ENCODE measurements around the gene PIK3R6.

PIK3R6 gene

DNA sequence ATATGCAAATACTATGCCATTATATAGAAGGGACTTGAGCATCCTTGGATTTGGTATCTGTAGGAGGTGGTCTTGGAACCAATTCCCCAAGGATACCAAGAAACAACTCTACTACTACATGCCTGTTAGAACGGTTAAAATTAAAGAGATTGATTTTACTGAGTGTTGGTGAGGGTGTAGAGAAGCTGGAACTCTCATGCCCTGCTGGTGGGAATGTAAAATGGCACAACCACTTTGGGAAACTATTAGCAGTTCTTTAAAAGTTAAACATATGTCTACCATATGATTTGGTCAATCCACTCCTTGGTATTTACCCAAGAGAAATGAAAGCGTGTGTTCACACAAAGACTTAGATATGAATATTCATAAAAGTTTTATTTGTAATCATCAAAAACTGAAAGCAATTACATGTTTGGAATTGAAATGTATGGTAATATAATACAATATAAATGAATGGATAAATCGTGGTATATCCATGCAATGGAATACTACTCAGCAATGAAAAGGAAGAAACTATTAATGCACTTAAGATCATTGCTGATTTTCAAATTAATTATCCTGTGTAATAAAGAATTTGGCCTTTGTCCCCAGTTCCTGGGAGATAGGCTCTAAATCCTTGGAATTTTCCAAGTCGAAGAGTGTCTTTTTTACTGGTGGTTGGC, 76.1 kb downstream of the PIK3R6 start:
- no peak for DNase-seq

DNA sequence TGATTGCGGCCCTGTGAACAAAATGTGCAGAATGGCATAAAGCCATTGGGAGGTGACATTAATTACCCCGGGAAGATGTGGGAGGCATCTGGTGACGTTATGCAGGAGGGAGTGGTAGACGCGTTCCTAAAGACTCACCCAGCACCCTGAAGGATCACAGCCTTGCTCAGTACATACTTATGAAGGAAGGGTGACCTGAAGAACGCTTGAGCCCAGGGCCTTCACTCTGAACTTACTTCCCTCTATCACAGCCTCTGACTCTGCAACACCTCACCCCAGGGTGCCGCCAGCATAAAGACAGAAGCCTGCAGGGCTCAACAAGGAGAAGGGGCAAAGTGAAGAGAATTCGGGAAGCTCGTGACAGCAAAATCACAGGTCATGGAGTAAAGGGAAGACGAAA, 77.7 kb downstream of the PIK3R6 start:
- DNase-seq = no peak

DNA sequence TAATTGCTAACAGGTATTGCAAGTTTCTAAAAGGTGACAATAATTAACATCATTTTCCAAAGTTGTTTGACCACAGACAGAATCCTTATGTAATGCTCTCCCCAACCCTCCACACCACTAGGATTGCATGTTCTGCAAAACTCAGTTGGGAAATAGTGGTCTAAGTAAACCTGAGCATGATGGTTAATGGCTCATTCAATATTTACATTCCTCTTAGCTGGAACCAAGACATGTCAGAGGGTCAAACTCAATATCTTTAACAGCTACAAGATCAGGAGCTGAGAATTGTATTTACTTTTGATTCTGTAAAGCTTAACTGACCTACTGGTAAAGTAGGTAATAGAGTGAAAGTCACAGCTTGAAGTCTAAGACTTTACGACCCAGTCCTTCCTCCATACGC, 78.5 kb downstream of the PIK3R6 start:
- DNase-seq = no peak

DNA sequence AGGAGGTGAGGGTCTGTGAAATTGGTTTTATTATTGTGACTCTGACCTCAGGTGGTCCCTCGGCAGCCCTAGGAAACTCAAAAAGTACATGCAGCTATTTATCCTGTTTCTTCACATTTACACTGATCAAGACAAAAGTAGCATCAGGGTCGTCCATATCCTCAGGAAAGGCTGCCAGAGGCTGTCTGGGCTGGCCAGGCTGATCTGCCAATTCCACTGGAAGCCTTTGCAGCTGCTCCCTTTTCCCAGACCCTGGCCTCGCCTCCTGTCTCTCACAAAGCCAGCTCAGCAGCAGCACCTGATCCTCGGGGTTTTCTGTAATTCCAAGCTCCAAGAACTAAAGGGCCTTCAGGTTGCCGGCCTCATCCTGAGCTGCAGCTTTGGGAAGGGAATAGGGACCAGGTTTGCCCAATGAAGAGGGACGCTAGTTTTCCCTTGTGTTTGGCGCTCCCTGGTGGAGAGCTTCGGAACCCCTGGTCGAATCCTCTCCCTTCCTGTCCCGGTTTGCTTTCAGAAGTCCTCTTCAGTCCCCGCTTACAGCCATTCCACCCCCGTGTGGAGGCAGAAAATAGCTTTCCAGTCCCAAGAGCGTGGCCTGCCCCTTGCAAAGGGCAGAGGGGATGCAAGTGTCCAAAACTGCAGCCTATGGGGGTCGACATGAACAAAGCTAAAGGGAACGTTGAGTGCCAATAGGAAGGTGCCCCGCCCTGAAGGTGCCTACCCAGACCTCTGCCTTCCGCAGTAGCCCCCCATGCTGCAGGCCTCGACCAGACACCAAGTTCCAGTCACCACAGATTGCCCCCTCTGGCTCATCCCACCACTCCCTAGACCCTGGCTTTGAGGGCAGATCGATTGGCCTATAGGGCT, 81.7 kb downstream of the PIK3R6 start:
- peak; percentile 23 for DNase-seq

DNA sequence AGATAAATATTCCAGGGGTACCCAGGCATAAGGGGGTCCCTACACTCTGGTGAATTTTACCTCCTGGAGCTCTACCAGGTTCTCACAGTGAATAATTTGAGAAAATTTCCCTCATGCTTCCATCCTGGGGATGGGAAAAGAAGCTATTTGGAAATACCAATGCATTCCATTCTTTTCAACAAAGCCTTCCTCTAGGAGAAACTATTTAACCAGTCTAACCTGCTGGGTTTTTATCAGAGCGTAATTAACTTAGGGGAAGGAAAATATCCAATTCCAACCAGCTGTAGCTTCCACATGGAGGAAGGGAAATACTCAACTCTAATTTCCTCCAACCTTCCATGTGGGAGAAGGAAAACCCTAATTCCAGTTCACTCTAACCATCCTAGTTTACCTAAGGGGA, 85.3 kb downstream of the PIK3R6 start:
- no peak for DNase-seq

DNA sequence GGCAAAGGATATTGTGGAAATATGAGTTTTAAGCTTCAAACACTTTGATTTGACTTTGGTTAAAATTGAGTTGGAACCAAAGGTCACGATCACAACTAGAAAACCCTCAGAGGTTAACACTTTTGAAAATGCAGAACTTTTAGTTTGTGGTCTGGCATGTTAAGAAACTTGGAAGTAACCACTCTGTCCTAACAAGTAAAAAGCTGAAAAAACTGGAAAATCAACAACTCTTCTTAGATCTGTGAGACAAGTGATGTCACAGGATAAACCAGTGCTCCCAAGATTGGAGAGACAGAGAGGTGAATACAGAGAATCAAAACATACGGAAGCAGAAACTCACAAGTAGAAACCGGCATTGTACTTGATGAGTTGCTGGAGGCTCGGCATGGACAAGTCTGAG, 85.7 kb downstream of the PIK3R6 start:
- DNase-seq = no peak

DNA sequence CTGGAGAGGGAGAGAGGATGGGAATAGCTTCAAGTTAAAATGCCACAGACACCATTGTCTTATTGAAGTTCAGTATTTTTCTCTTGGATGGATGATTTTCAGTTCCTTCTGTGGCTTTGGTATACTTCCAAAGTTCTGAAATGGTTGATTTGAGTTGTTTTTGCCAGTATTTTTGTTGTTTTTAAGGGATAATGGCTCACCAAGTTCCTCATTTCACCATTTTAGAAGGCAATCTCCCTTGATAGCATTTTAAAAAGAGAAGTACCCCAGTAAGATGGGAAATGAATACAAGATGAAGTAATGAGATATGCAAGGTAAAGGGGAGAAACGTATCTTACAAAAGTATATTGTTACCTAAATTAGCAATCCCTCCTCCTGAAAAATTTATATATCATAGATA, 90.6 kb downstream of the PIK3R6 start:
- no peak for DNase-seq

DNA sequence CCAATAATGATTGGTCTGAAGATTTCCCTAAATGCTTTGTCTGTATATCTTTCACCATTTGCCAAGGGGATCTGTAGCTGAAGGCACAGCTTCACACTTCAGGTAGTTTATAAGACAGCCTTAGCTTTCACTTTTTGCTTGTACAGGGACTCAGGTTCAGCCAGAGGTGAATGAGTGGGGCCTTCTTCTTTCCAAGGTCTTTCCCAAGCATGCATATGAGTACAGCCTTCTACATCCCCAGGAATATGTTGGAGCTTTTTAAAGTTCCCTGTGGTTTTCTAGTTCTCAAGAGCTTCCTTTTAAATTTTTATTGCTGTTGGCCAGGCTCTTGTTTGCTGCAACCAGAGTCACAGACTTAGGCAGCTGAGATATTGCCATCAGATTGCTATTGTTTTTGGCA, 91.2 kb downstream of the PIK3R6 start:
- no peak for DNase-seq

DNA sequence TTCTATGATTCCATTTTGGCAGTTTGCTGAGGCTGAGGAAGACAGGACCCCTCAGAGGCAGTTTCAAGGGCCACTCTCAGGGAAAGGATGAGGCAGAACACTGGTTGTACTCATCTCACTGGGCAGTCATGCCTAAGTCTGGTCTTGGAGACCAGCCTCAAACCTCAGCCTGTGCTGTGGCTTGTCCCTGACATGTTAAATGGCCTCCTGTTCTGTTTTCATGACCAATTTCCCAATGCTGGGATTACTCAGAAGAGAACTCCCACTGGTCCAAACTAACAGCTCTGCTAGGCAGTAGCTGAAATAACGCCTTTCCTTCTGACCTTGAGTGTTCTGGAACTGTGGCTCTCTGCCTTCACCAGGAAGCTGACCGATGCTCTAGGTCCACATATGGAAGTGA, 100.7 kb downstream of the PIK3R6 start:
- DNase-seq = no peak

DNA sequence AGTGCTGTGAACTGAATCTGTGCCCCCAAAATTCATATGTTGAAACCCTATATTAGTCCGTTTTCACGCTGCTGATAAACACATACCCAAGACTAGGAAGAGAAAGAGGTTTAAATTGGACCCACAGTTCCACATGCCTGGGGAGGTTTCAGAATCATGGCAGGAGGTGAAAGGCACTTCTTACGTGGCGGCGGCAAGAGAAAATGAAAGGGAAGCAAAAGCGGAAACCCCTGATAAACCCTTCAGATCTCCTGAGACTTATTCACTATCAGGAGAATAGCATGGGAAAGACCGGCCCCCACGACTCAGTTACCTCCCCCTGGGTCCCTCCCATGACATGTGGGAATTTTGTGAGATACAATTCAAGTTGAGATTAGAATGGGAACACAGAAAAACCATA, 105.5 kb downstream of the PIK3R6 start:
- no peak for DNase-seq

DNA sequence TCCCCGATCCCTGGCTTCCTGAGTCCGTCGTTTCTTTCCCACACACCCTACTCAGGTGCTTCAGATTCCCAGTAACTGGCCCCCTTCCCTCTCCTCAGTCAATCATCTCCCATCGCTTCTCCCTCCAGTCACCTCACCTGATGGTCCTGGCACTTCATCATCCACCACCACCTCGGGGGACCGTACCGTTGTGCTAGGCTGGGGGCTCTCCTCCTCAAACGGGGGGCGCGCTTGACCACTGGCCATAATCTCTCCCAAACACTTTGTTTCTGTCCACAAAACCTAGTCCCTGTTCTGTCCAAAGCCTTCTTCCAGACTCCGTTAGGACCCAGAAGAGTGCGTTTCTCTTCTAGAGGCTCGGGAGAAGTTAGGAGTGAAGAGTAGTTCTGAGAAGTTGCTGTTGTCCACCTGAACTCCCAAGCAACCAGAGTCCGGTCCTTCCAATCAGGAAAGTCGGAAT, 109.3 kb downstream of the PIK3R6 start, which contains the start of gene SPDYE4:
Gene SPDYE4, minus strand, starts transcription at position 410 of the 460 bp plus-strand sequence. Its CDS starts 164 bp downstream, at position 246.
- no peak for DNase-seq

DNA sequence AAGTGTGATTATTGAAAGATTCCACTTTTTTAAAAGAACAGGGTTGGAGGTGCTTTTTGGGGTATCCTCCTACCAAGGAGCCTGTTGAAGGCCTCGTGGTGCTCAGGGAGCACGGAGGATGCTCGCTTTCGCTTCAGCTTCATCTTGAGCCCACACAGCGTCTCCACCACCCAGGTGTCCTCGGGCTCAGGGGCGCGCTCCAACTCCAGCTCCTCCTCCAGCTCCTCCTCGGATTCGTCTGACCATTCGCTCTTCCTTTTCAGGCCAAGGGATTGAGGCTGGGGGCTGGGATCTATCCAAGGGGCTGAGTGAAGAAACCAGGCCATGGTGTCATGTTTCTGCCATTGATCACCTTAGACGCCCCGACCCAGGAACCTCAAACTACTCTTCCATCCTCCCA, 110.3 kb downstream of the PIK3R6 start:
- DNase-seq = no peak

DNA sequence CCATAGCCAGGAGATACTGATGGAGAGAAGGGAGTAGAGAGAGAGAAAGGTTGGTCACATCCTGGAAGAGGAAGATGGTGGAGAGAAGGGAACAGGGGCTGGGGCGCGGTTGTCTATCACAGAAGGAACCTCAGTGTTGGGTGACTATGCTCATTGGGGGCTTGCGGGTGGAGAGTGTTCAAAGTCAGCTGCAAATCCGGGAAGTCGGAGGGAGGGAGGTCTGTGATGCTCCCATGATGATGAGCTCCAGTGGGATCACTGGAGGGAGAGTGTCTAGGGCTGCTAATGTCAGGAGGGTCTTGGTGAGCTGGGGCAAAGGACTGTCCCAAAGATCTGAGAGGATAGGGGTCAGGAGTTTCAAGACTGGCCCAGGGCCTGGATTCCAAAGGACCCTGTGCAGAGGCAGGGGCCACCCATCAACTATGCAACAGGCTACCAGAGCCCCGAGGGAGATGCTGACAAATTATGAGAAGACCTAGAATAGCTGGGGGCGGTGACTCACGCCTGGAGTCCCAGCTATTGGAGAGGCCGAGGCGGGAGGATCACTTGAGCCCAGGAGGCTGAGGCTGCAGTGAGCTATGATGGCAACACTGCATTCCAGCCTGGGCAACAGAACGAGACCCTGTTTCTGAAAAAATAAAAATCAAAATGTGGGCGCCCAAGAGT, 111.8 kb downstream of the PIK3R6 start:
- no peak for DNase-seq

DNA sequence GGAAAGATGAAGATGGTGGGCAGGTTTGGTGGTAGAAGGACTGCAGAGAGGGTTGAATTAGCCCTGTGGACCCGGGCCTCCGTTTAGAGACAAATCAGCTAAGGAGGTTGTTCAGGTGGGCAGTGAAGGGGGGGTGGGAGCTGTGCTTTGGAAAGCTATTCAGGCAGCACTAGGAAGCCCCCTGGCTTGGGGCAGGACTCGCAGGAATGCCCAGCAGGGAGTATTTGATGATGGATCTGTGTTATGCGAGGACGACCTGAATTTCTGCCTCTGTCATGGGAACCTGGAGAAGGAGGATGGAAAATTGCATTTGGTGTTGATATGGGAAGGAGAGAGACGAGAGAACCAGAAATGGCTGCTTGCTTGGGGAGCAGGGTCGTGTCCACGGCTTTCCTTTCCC, 112.6 kb downstream of the PIK3R6 start:
- no peak for DNase-seq

DNA sequence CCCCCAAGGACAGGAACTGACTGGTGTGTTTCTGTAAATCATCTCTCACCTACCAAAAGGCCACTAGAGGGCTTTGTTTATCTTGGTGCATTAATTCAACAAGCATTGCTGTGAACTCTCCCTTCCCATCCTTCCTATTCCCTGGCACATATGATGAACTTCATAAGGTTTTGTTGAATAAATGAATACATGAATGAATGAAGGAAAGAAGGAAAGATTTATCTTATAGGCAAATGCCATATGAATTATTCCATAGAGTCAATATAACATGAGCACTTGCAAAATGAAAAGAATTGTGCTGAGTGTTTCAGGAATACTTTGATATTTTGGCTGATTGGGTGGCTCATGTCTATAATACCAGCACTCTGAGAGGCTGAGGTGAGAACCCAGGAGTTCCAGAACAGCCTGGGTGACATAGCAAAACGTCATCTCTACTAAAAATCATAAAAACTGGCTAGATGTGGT, 113.5 kb downstream of the PIK3R6 start:
- DNase-seq = no peak

DNA sequence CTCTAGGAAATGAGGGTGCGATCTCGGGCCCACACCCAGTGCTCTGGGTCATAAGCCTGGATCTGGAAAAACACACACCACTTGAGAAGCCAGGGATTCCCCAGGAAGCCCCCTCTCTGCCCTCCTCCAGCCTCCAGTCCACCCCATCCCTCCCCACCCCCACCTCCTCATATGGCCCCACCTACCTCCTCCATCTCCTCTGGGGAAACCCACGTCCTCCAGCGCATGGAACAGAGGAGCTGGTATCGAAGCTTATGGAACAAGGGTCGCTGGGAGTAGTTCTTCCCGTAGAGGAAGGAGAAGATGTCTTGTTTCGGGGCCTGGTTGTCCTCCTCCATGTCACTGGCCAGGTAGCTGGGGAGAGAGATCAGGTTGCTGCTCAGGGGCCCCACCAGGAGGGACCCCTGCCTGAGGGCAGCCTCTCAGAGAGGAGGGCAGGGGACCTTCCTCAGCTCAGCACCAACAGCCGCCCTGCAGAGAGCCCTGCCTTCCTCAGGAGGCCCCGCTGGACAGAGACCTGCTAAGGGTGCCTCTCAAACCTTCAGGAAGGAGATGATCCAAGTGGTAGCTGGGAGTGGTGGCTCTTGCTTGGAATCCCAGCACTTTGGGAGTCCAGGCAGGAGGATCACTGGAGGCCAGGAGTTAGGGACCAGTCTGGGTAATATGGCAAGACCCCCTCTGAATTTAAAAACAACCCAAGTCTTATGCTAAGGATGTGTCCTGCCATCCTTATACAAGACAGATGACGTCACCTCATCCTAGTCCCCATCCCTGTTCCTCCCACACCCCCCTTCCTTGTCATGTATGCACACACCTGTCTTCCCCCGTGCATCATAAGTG, 114.1 kb downstream of the PIK3R6 start:
- no peak for DNase-seq
